ENCODE data around the gene UBE2J1.

UBE2J1 gene

DNA sequence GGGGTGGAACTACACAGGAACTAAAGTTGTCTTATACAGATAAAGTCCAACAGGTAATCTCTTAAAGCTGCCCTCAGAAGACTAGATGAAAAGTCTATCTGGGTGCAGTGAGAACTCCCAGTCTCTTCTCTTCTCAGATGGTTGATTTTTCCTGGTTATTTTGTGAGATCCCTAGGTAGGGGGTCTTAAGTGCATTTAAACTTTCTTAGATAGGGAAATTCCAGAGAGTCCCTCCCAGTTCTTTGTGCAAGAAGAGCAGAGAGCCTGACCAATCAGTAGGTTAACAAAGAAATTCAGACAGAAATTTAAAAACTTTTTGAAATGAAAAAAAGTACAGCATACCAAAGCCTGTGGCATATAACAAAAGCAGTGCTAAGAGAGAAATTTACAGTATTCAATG lies 35.5 kb downstream of the UBE2J1 start:
- no peak overlapping the region for H3K27ac ChIP-seq (ENCODE audit: low read length)
- no peak overlapping the region for H2AFZ ChIP-seq (ENCODE audit: low read length)
- H3K36me3 ChIP-seq (replicated peaks; ENCODE audit: insufficient read depth, low read length) = no peaks in the 10 kb centered on the region; the same call in 1 of the 2 replicates
- H3K9me2 ChIP-seq (replicated peaks; ENCODE audit: insufficient read depth, low read length) = no peaks in the 10 kb centered on the region
- H3K27me3 ChIP-seq (replicated peaks; ENCODE audit: insufficient read depth, low read length) = no peaks in the 10 kb centered on the region
- H3K4me2 ChIP-seq (ENCODE audit: low read depth, low read length) = no peak overlapping the region
- H3K9ac ChIP-seq (ENCODE audit: low read length) = no peak overlapping the region
- no peak for TF ChIP-seq EZH2 (optimal IDR thresholded peaks at IDR 0.05; ENCODE audit: low read depth, low read length)
- TF ChIP-seq, protein P1, sequence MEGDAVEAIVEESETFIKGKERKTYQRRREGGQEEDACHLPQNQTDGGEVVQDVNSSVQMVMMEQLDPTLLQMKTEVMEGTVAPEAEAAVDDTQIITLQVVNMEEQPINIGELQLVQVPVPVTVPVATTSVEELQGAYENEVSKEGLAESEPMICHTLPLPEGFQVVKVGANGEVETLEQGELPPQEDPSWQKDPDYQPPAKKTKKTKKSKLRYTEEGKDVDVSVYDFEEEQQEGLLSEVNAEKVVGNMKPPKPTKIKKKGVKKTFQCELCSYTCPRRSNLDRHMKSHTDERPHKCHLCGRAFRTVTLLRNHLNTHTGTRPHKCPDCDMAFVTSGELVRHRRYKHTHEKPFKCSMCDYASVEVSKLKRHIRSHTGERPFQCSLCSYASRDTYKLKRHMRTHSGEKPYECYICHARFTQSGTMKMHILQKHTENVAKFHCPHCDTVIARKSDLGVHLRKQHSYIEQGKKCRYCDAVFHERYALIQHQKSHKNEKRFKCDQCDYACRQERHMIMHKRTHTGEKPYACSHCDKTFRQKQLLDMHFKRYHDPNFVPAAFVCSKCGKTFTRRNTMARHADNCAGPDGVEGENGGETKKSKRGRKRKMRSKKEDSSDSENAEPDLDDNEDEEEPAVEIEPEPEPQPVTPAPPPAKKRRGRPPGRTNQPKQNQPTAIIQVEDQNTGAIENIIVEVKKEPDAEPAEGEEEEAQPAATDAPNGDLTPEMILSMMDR (IDR thresholded peaks at IDR 0.05; ENCODE audit: low read length) = no peak
- no peak for TF ChIP-seq EZH2phosphoT487 (IDR thresholded peaks at IDR 0.05; ENCODE audit: low read length)
- H3K4me1 ChIP-seq (ENCODE audit: low read length) = peaks cover 6% of the 10 kb centered on the region
- no peaks in the 10 kb centered on the region for H3K9me3 ChIP-seq (replicated peaks; ENCODE audit: insufficient read depth, low read length)
- no peak for DNase-seq
- no peaks in the 10 kb centered on the region for H4K20me1 ChIP-seq (ENCODE audit: insufficient read depth, low read length)
- no peak overlapping the region for H3K4me3 ChIP-seq (ENCODE audit: low read length)
- peaks cover 34% of the 10 kb centered on the region for H3K79me2 ChIP-seq (ENCODE audit: low read length)
- H3F3A ChIP-seq (ENCODE audit: insufficient read depth, low read length) = 0 out of 2 replicates have a peak, but pooled peaks cover 8% of the 10 kb centered on the region

DNA sequence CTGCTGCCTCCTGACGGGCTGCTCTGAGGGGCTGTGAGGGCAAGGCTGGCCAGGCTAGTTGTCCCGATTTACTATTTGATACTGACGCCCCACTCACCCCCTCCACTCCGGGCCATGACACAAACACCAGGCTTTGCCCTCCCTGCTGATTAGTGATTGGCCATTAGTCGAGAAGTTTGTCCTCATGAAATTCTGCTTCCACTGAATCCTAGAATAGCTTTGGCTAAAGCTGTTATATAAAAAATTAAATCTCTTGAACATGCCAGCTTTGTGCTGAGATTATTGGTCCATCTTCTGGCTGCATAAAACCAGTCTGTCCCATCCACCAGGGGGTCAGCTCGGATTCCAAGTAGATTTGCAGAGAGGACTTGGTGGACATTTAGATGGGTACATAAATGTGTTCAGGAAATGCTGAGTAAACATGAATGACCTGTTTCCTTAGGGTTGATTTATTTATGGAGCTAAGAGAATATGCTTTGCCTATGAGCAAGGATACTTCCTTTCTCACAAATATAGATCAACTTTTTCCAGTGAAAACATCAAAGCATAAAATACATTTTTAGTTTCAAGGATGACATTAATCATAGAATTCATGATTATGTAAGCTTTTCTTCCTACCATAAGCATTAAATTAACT lies 37.2 kb downstream of the UBE2J1 start, which contains the start of gene GABRR2:
GABRR2 (minus strand) TSS at position 51 of the 637 bp plus-strand sequence. CDS start 134 bp downstream, outside the sequence.
- Histone ChIP-seq H3K4me3 (ENCODE audit: low read length) (no peak within 1 kb of the TSS), H3K27me3 (replicated peaks; ENCODE audit: insufficient read depth, low read length) (no peaks in the 10 kb centered on the region), H3K9ac (ENCODE audit: low read length) (no peak within 1 kb of the TSS), H3K79me2 (ENCODE audit: low read length) (peaks cover 26% of the 10 kb centered on the region), H3K9me2 (replicated peaks; ENCODE audit: insufficient read depth, low read length) (no peaks in the 10 kb centered on the region), H4K20me1 (ENCODE audit: insufficient read depth, low read length) (no peaks in the 10 kb centered on the region), H2AFZ (ENCODE audit: low read length) (no peak within 1 kb of the TSS), H3K36me3 (replicated peaks; ENCODE audit: insufficient read depth, low read length) (no peaks in the 10 kb centered on the region; the same call in 1 of the 2 replicates), H3K9me3 (replicated peaks; ENCODE audit: insufficient read depth, low read length) (no peaks in the 10 kb centered on the region), H3K4me2 (ENCODE audit: low read depth, low read length) (no peak within 1 kb of the TSS), H3K4me1 (ENCODE audit: low read length) (no peaks in the 10 kb centered on the region), H3K27ac (ENCODE audit: low read length) (no peak within 1 kb of the TSS), H3F3A (ENCODE audit: insufficient read depth, low read length) (no peaks in the 10 kb centered on the region)
- DNase-seq = no peak
- TF ChIP-seq EZH2phosphoT487 (IDR thresholded peaks at IDR 0.05; ENCODE audit: low read length) = no peak
- no peak for TF ChIP-seq EZH2 (optimal IDR thresholded peaks at IDR 0.05; ENCODE audit: low read depth, low read length)
- TF ChIP-seq, protein P1 (IDR thresholded peaks at IDR 0.05; ENCODE audit: low read length) = no peak

DNA sequence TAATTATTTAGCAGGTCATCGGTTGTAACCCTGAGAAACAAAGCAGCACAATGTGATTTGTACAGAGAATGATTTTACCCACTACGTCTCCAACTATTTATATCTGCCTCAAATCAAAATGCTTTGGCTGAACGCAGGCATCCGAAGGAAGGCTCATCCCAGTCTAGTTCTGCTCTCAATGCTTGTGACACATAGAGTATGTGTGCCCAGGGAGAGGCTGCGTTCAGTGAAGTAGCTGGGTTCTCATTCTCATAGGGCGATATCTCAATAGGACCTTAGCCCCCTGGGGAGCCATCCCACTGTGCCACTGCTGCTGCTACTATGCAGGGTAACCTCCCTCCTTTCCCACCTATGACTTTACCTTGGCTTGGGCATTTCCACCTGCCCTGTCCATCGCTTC lies 37.8 kb downstream of the UBE2J1 start:
- no peak for DNase-seq
- H3K27ac ChIP-seq (ENCODE audit: low read length) = no peak overlapping the region
- no peak overlapping the region for H2AFZ ChIP-seq (ENCODE audit: low read length)
- no peak overlapping the region for H3K9ac ChIP-seq (ENCODE audit: low read length)
- no peaks in the 10 kb centered on the region for H3K4me1 ChIP-seq (ENCODE audit: low read length)
- no peaks in the 10 kb centered on the region; the same call in 1 of the 2 replicates for H3K36me3 ChIP-seq (replicated peaks; ENCODE audit: insufficient read depth, low read length)
- TF ChIP-seq, protein P1 (IDR thresholded peaks at IDR 0.05; ENCODE audit: low read length) = no peak
- no peak for TF ChIP-seq EZH2 (optimal IDR thresholded peaks at IDR 0.05; ENCODE audit: low read depth, low read length)
- no peak for TF ChIP-seq EZH2phosphoT487 (IDR thresholded peaks at IDR 0.05; ENCODE audit: low read length)
- H3K27me3 ChIP-seq (replicated peaks; ENCODE audit: insufficient read depth, low read length) = no peaks in the 10 kb centered on the region
- no peak overlapping the region for H3K4me3 ChIP-seq (ENCODE audit: low read length)
- no peaks in the 10 kb centered on the region for H3F3A ChIP-seq (ENCODE audit: insufficient read depth, low read length)
- peaks cover 21% of the 10 kb centered on the region for H3K79me2 ChIP-seq (ENCODE audit: low read length)
- no peak overlapping the region for H3K4me2 ChIP-seq (ENCODE audit: low read depth, low read length)
- no peaks in the 10 kb centered on the region for H3K9me3 ChIP-seq (replicated peaks; ENCODE audit: insufficient read depth, low read length)
- H3K9me2 ChIP-seq (replicated peaks; ENCODE audit: insufficient read depth, low read length) = no peaks in the 10 kb centered on the region
- no peaks in the 10 kb centered on the region for H4K20me1 ChIP-seq (ENCODE audit: insufficient read depth, low read length)

Measured in MM.1S (cell line).